Measurements from ENCODE around the gene CRYBA4.

DNA sequence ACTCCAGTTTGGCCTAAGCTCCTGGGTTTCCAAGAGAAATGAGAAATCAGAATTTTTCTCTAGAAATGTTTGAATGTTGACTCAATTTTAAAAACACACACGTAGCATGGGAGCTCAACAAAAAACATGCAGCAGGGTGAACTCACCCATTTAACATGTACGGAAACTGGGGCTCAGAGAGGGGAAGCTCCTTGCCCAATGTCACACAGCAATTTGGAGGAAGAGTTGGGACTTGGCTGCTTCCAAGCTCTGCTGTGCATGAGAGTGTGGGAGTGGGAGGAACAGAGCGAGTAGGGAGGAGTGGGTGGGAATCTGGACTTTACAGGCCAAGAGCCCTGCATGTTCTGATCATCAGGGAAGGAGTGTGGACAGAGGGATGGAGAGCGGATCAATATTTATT, 37.8 kb upstream of the CRYBA4 start:
- TF ChIP-seq, protein P1, sequence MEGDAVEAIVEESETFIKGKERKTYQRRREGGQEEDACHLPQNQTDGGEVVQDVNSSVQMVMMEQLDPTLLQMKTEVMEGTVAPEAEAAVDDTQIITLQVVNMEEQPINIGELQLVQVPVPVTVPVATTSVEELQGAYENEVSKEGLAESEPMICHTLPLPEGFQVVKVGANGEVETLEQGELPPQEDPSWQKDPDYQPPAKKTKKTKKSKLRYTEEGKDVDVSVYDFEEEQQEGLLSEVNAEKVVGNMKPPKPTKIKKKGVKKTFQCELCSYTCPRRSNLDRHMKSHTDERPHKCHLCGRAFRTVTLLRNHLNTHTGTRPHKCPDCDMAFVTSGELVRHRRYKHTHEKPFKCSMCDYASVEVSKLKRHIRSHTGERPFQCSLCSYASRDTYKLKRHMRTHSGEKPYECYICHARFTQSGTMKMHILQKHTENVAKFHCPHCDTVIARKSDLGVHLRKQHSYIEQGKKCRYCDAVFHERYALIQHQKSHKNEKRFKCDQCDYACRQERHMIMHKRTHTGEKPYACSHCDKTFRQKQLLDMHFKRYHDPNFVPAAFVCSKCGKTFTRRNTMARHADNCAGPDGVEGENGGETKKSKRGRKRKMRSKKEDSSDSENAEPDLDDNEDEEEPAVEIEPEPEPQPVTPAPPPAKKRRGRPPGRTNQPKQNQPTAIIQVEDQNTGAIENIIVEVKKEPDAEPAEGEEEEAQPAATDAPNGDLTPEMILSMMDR (IDR thresholded peaks at IDR 0.05), result no peak
- no peak for TF ChIP-seq POLR2A (IDR thresholded peaks at IDR 0.05; ENCODE audit: low read depth)
- TF ChIP-seq POLR2AphosphoS5 (IDR thresholded peaks at IDR 0.05), result no peak
